Karpas-422 (cell line): ENCODE results near the gene IQSEC3. TPM values are rescaled to one million over a fixed set of nuclear protein-coding genes. Genes with fewer than 3 reads are reported as not detected.
"Not testable (repeated sequence)": the region's sequence is repeated elsewhere in the genome, so short reads cannot be mapped to it uniquely, and the experiment has no call there.

Experiments
- DNase-seq: peaks from one replicate; pipeline ENCODE4 v3.0.0-alpha.2; 2015
- H2AFZ ChIP-seq: fragments of 200-600 bp; sonication (generic); 2 replicates; pipeline ENCODE4 v1.6.1; 2014; ENCODE audit warnings: antibody characterized with exemption, low read length, mixed read lengths
- H3K27ac ChIP-seq: fragments of 200-600 bp; sonication (generic); 2 replicates; pipeline ENCODE4 v1.5.1; 2014; ENCODE audit warnings: mild to moderate bottlenecking, low read length, moderate library complexity
- H3K27me3 ChIP-seq: fragments of 200-600 bp; sonication (generic); 2 replicates; pipeline ENCODE4 v1.6.1; 2014; ENCODE audit warnings: low read length, mixed read lengths
- H3K36me3 ChIP-seq: fragments of 200-600 bp; sonication (generic); 2 replicates; pipeline ENCODE4 v1.6.1; 2014; ENCODE audit warnings: low read length, mixed read lengths; ENCODE audit not compliant: insufficient read depth
- H3K4me1 ChIP-seq: fragments of 200-600 bp; sonication (generic); 2 replicates; pipeline ENCODE4 v1.6.1; 2014; ENCODE audit warnings: mild to moderate bottlenecking, low read length, mixed read lengths
- H3K4me2 ChIP-seq: fragments of 200-600 bp; sonication (generic); 2 replicates; pipeline ENCODE4 v1.6.1; 2014; ENCODE audit warnings: low read length, low read depth, mild to moderate bottlenecking; ENCODE audit not compliant: poor library complexity, severe bottlenecking
- H3K4me3 ChIP-seq: fragments of 200-600 bp; sonication (generic); 2 replicates; pipeline ENCODE4 v1.5.1; 2014; ENCODE audit warnings: mild to moderate bottlenecking, antibody characterized with exemption, low read length, mixed read lengths
- H3K79me2 ChIP-seq: fragments of 200-600 bp; sonication (generic); 2 replicates; pipeline ENCODE4 v1.6.1; 2014; ENCODE audit warnings: mild to moderate bottlenecking, low read length, mixed read lengths
- H3K9ac ChIP-seq: fragments of 200-600 bp; sonication (generic); 2 replicates; pipeline ENCODE4 v1.6.0; 2014; ENCODE audit warnings: low read length
- H3K9me2 ChIP-seq: fragments of 200-600 bp; sonication (generic), shearing (Covaris generic); replicated peaks from 2 replicates; pipeline ENCODE4 v1.6.0; 2014; ENCODE audit warnings: mild to moderate bottlenecking, low read length, moderate library complexity; ENCODE audit not compliant: insufficient read depth
- H3K9me3 ChIP-seq: fragments of 300-700, 200-600 bp; sonication (generic); 2 replicates; pipeline ENCODE4 v1.6.1; 2014; ENCODE audit warnings: low read length, mixed read lengths
- H4K20me1 ChIP-seq: fragments of 200-600 bp; sonication (generic); 2 replicates; pipeline ENCODE4 v1.6.1; 2014; ENCODE audit warnings: mild to moderate bottlenecking, antibody characterized with exemption, low read length, low read depth; ENCODE audit not compliant: insufficient read depth
- total RNA-seq: library from RNA; depleted of rRNA; stranded (reverse); fragments of >200 nt; shearing (Covaris generic); gene quantifications from 2 replicates; pipeline ENCODE4 v1.2.3, GENCODE V29; 2014; ENCODE audit warnings: low replicate concordance

IQSEC3 gene
- total RNA-seq, 1 experiment from 2014 or later = not detected

DNA sequence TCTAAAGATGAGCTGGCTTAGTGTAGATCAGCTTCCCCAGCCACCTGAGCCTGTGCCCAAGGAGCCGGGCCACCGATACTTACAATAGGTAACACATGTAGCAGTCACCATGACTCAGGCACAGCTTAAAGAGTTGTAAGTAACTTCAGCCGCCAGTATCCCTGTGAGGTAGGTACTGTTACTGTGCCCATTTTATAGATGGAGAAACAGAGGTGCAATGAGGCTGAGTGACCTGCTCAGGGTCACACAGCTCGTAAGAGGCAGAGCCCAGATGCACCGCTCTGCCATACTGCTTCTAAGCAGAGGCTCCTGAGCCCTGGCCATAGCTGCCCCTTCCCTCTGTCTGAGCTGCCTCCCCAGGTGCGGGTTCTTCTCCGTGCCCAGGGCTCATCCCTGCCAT is 58.5 kb downstream of the IQSEC3 start:
- no peak overlapping the region for H3K4me3 ChIP-seq
- H3K4me2 ChIP-seq = no peak overlapping the region
- no peak overlapping the region for H3K9ac ChIP-seq
- no peak overlapping the region for H3K27ac ChIP-seq
- H3K79me2 ChIP-seq = no peaks in the 10 kb centered on the region
- H4K20me1 ChIP-seq = no peaks in the 10 kb centered on the region
- no peak overlapping the region for H2AFZ ChIP-seq
- H3K36me3 ChIP-seq = no peaks in the 10 kb centered on the region
- H3K4me1 ChIP-seq = no peaks in the 10 kb centered on the region
- no peaks in the 10 kb centered on the region for H3K9me2 ChIP-seq
- H3K27me3 ChIP-seq = no peaks in the 10 kb centered on the region
- no peaks in the 10 kb centered on the region for H3K9me3 ChIP-seq
- DNase-seq = no peak

DNA sequence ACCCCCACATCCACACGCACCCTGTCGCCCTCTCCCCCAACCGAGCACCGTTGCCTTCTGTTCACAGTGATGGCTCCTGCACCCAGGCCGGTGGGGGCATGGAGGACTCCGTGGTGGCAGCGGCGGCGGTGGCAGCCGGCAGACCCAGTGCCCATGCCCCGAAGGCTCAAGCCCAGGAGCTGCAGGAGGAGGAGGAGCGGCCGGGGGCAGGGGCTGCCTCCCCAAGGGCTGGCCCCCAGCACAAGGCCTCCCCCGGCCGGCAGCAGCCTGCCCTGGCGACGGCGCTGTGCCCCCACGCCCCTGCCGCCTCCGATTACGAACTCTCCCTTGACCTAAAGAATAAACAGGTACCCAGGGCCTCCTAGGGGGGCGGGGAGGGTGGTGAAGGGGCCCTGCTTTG is 59.0 kb downstream of the IQSEC3 start:
- Histone ChIP-seq H3K36me3 (no peaks in the 10 kb centered on the region), H2AFZ (no peak overlapping the region), H3K27me3 (no peaks in the 10 kb centered on the region), H3K4me1 (no peaks in the 10 kb centered on the region), H3K9me2 (no peaks in the 10 kb centered on the region), H3K9me3 (no peaks in the 10 kb centered on the region), H3K9ac (no peak overlapping the region), H3K27ac (no peak overlapping the region), H3K4me2 (no peak overlapping the region), H4K20me1 (no peaks in the 10 kb centered on the region), H3K79me2 (no peaks in the 10 kb centered on the region), H3K4me3 (no peak overlapping the region)
- DNase-seq = no peak

DNA sequence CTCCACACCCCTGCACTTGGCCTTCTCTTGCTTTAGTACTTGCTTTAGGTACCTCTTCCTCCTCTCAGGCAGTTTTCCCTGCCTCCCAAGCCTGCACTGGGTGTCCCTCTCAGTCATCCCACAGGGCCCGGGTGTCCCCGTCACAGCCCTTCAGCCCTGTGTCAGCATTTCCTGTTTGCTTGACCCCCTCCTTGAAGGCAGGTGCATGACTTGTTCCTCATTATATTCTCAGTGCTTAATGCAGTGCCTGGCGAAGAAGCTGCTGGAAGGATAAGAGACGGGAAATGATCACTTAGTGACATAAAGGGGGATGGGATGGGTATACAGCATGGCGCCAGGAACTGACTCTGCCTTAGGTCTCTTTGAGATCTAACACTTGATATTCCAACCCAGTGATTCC is 61.5 kb downstream of the IQSEC3 start:
- H2AFZ ChIP-seq = no peak overlapping the region
- H3K9ac ChIP-seq = no peak overlapping the region
- H3K36me3 ChIP-seq = no peaks in the 10 kb centered on the region
- H3K9me3 ChIP-seq = no peaks in the 10 kb centered on the region
- DNase-seq = no peak
- no peaks in the 10 kb centered on the region for H3K4me1 ChIP-seq
- no peaks in the 10 kb centered on the region for H4K20me1 ChIP-seq
- no peaks in the 10 kb centered on the region for H3K27me3 ChIP-seq
- no peaks in the 10 kb centered on the region for H3K9me2 ChIP-seq
- no peaks in the 10 kb centered on the region for H3K79me2 ChIP-seq
- H3K4me3 ChIP-seq = no peak overlapping the region
- H3K27ac ChIP-seq = no peak overlapping the region
- no peak overlapping the region for H3K4me2 ChIP-seq

DNA sequence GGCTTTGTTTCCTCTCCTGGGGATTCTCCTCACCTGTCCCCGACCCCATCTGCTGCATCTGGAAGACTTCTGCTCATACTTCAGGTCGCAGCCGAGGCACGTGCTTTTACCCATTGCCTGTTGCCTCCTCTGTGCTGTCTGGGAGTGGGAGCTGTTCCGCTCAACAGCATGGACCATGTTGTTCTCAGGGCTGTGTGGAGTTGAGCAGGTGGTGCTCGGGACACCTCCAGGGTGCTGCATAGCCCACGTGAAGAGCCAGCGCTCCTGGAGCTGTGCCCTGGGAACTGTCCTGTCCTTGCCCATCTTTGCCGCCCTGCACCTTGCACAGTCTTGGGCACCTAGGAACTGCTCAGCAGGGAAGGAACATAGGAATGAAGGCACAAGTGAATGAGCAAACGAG is 62.4 kb downstream of the IQSEC3 start:
- H2AFZ ChIP-seq = no peak overlapping the region
- H3K27me3 ChIP-seq = no peaks in the 10 kb centered on the region
- no peak overlapping the region for H3K9ac ChIP-seq
- H3K9me3 ChIP-seq = no peaks in the 10 kb centered on the region
- DNase-seq = no peak
- no peaks in the 10 kb centered on the region for H3K9me2 ChIP-seq
- no peak overlapping the region for H3K4me3 ChIP-seq
- no peak overlapping the region for H3K4me2 ChIP-seq
- no peaks in the 10 kb centered on the region for H4K20me1 ChIP-seq
- no peaks in the 10 kb centered on the region for H3K79me2 ChIP-seq
- no peaks in the 10 kb centered on the region for H3K4me1 ChIP-seq
- H3K27ac ChIP-seq = no peak overlapping the region
- no peaks in the 10 kb centered on the region for H3K36me3 ChIP-seq

DNA sequence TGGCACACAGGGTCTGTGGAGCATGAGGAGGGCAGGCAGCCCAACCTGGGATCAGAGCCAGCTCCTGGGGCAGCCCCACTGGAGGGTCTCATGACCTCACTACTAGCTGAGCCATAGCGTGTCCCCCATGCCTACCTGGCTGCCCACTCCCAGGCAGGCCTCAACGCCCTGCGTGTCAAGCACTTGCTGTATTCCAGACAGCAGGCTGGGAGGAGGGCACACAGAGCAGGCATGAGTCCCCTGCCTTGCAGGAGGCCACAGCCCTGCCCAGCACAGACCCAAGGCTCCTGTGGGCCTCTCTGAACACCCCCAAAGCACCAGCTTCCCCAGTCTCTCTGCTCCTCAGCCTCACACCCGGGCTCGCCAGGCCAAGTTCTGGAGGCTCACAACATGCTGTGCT is 64.0 kb downstream of the IQSEC3 start:
- Histone ChIP-seq H3K9me3 (no peaks in the 10 kb centered on the region), H3K27ac (no peak overlapping the region)

DNA sequence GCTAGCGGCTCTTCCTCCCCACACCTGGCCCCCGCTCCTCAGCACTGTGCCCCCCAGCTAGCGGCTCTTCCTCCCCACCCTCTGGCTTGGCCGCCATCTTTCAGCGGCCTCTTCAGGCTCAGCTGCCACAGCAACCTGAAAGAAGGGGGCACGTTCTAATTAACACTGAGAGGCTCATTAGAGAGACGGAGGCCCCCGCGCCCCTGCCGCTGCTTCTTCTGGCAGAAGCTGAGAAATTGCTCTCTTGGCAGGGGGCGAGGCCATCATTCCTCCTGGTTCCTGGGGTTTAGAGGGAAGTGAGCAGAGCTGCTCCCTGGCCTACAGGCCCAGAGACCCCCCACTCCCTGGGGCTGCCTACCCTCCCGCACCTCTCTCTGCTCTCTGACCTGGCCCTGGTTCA is 64.4 kb downstream of the IQSEC3 start:
- Histone ChIP-seq H3K27ac (no peak overlapping the region), H2AFZ (no peak overlapping the region), H3K9ac (no peak overlapping the region), H3K4me3 (no peak overlapping the region), H3K79me2 (no peaks in the 10 kb centered on the region), H3K4me1 (no peaks in the 10 kb centered on the region), H3K36me3 (no peaks in the 10 kb centered on the region), H4K20me1 (no peaks in the 10 kb centered on the region), H3K9me2 (no peaks in the 10 kb centered on the region), H3K9me3 (no peaks in the 10 kb centered on the region), H3K4me2 (no peak overlapping the region), H3K27me3 (no peaks in the 10 kb centered on the region)
- no peak for DNase-seq

More for the DNA sequence above, 64.0 kb downstream of the IQSEC3 start:
- no peaks in the 10 kb centered on the region for H3K9me2 ChIP-seq
- no peak overlapping the region for H3K4me2 ChIP-seq
- no peaks in the 10 kb centered on the region for H3K27me3 ChIP-seq
- H3K79me2 ChIP-seq = no peaks in the 10 kb centered on the region
- H3K4me1 ChIP-seq = no peaks in the 10 kb centered on the region
- DNase-seq = no peak
- H4K20me1 ChIP-seq = no peaks in the 10 kb centered on the region
- no peaks in the 10 kb centered on the region for H3K36me3 ChIP-seq
- H2AFZ ChIP-seq = no peak overlapping the region
- no peak overlapping the region for H3K9ac ChIP-seq
- no peak overlapping the region for H3K4me3 ChIP-seq

DNA sequence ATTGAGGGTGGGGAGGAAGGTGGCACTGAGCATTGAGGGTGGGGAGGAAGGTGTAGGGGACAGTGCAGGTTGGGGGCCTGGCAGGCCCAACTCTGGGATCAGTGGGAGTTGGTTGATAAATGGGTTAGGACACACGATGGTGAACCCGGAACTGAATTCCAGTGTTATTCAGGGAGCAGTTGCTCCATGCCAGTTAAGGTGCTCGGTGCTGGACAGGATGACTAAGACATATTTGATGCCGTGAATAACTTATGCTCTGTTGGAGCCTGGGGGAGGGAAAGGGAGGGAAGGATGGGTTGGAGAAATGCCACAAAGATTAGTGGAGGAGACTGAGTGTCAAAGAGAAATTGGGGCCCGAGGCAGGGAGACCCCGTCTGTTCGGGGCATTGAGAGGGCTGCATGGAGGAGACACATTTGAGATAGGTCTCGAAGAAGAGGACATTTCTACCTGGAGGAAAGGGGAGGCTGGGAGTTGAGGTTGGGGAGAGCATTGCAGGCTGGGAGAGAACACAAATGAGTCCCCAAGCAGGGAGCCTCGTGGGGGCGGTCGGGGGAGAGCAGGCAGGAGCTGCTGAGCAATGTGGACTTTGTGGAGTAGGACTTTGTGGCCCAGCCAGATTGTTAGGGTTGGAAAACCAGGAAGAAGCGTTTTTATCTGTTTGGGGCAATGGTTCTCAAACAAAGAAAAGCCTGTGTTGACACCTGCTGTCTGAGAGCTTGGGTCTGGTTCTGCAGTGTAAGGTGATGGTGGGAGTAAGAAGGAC is 65.3 kb downstream of the IQSEC3 start:
- H3K4me1 ChIP-seq = no peaks in the 10 kb centered on the region
- no peak overlapping the region for H3K4me2 ChIP-seq
- H3K36me3 ChIP-seq = no peaks in the 10 kb centered on the region
- no peaks in the 10 kb centered on the region for H3K27me3 ChIP-seq
- no peak for DNase-seq
- no peaks in the 10 kb centered on the region for H3K79me2 ChIP-seq
- no peak overlapping the region for H3K4me3 ChIP-seq
- H2AFZ ChIP-seq = no peak overlapping the region
- H3K9me2 ChIP-seq = no peaks in the 10 kb centered on the region
- H3K27ac ChIP-seq = no peak overlapping the region
- no peak overlapping the region for H3K9ac ChIP-seq
- H4K20me1 ChIP-seq = no peaks in the 10 kb centered on the region
- H3K9me3 ChIP-seq = no peaks in the 10 kb centered on the region

DNA sequence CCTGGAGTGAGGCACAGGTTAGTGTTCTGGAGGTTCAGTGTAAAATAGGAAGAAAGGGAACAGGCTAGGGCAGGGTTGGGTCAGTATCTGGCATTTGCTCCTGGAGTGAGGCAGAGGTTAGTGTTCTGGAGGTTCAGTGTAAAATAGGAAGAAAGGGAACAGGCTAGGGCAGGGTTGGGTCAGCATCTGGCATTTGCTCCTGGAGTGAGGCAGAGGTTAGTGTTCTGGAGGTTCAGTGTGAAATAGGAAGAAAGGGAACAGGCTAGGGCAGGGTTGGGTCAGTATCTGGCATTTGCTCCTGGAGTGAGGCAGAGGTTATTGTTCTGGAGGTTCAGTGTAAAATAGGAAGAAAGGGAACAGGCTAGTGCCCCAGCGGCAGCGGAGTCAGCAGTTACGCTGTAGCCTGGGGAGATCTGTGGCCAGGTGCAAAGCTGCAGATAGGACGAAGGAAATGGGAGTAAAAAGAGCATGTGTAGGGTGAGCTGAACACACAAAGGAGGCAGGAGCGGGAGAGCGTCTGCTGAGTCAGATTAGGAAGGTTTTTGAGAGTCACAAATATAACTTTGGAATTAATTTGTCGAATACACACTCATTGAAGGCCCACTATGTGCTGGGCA is 67.2 kb downstream of the IQSEC3 start:
- H3K36me3 ChIP-seq, DNase-seq, H3K27ac ChIP-seq, H3K9ac ChIP-seq, H3K4me1 ChIP-seq, H3K79me2 ChIP-seq, H4K20me1 ChIP-seq, H3K4me2 ChIP-seq, H3K9me3 ChIP-seq, H3K9me2 ChIP-seq, H3K27me3 ChIP-seq, H2AFZ ChIP-seq, H3K4me3 ChIP-seq: not testable (repeated sequence)
